ENCODE measurements around the gene KIFAP3.
"Not testable (repeated sequence)": the region's sequence is repeated elsewhere in the genome, so short reads cannot be mapped to it uniquely, and the experiment has no call there.

Gene KIFAP3

GRCh38 chr1:169968174-169968573 lies 106.3 kb downstream of the KIFAP3 start:
- DNase-seq, result no peak

GRCh38 chr1:169964206-169964605 lies 110.3 kb downstream of the KIFAP3 start:
- no peak for DNase-seq

GRCh38 chr1:169959686-169960085 lies 114.8 kb downstream of the KIFAP3 start:
- DNase-seq, result no peak

GRCh38 chr1:169958987-169959386 lies 115.5 kb downstream of the KIFAP3 start:
- DNase-seq, result no peak

- no peak for DNase-seq
Observed at GRCh38 chr1:169957884-169958283, 116.6 kb downstream of the KIFAP3 start.

GRCh38 chr1:169951108-169951507 lies 123.4 kb downstream of the KIFAP3 start:
- no peak for DNase-seq

GRCh38 chr1:169949139-169949538 lies 125.4 kb downstream of the KIFAP3 start:
- DNase-seq, result no peak

GRCh38 chr1:169946206-169946605 lies 128.3 kb downstream of the KIFAP3 start:
- no peak for DNase-seq

- DNase-seq, result no peak
Observed at GRCh38 chr1:169945181-169945580, 129.3 kb downstream of the KIFAP3 start.

- no peak for DNase-seq
Observed at GRCh38 chr1:169944621-169945020, 129.9 kb downstream of the KIFAP3 start.

GRCh38 chr1:169943963-169944526 lies 130.4 kb downstream of the KIFAP3 start:
- no peak for DNase-seq

- peak in 1 of 2 experiments; percentile 9 for DNase-seq
Observed at GRCh38 chr1:169941982-169942830, 132.3 kb downstream of the KIFAP3 start.

- no peak for DNase-seq
Observed at GRCh38 chr1:169933984-169934725, 140.3 kb downstream of the KIFAP3 start.

- no peak for DNase-seq
Observed at GRCh38 chr1:169931795-169932231, 142.7 kb downstream of the KIFAP3 start.

GRCh38 chr1:169929210-169929526 lies 145.3 kb downstream of the KIFAP3 start:
- DNase-seq, result no peak

GRCh38 chr1:169928438-169929209 lies 145.9 kb downstream of the KIFAP3 start:
- peak; percentile 51 to 72 for DNase-seq

- no peak for DNase-seq
Observed at GRCh38 chr1:169925505-169926482, 148.7 kb downstream of the KIFAP3 start.

GRCh38 chr1:169924829-169925228 lies 149.7 kb downstream of the KIFAP3 start:
- DNase-seq, result no peak

- no peak for DNase-seq
Observed at GRCh38 chr1:169924063-169924462, 150.4 kb downstream of the KIFAP3 start.

- DNase-seq, result no peak
Observed at GRCh38 chr1:169921080-169921479, 153.4 kb downstream of the KIFAP3 start.

- no peak for DNase-seq
Observed at GRCh38 chr1:169918927-169919326, 155.6 kb downstream of the KIFAP3 start.

GRCh38 chr1:169918220-169918619 lies 156.3 kb downstream of the KIFAP3 start:
- not testable (repeated sequence) for DNase-seq
